EL (cell line): ENCODE results near the gene ZNF316.
"Not testable (repeated sequence)": the region's sequence is repeated elsewhere in the genome, so short reads cannot be mapped to it uniquely, and the experiment has no call there.

Source experiments
- DNase-seq: peaks from one replicate; pipeline ENCODE4 v3.0.0-alpha.2; 2016

ZNF316 gene

DNA sequence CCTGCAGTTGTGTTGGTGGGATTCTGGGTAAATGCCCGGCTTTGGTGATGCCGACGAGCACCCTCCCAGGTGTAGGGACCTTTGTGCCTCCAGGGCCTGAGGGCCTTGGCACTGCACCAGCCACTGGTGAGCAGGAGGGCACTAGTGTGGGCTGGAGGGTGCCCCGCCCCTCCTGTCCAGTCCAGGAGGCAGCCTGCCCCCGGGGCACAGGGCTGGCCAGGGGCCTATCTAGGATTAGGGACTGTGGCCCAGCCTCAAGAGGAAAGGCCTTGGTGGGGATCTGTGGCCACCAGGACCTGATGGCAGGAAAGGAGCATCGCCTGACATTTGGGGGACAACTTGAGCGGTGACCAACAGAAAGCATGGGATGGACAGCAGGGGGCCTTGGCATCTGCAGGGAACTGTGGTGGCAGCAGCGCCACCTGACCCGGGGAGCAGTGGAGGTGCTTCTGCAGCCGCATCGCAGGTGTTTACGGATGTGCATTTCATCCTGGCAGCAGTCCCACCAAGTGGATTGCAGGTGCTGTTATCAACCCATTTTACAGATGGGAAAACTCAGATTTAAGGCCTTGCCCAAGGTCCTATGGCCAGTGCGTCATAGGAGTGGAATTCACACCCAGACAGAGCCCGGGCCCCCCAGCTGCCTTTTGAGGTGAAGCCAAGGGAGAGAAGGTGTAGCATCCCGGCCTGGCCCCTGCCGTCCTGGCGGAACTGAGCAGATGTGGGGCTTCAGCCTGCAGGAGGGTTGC is 11.1 kb downstream of the ZNF316 start:
- no peak for DNase-seq

DNA sequence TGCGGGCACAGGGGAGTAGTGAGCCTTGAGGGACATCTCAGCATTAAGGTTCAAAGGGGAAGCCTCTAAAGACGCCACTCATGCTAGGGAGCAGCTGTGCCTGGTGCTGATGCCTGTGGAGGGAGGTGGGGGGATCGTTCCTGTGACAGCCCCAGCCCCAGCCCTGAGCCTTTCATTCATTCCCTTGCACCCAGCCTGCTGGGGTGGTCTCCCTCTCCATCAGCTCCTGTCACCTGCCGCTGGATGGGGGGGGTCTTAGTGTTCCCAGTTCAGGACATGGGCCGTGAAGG is 11.6 kb downstream of the ZNF316 start:
- DNase-seq, result no peak

DNA sequence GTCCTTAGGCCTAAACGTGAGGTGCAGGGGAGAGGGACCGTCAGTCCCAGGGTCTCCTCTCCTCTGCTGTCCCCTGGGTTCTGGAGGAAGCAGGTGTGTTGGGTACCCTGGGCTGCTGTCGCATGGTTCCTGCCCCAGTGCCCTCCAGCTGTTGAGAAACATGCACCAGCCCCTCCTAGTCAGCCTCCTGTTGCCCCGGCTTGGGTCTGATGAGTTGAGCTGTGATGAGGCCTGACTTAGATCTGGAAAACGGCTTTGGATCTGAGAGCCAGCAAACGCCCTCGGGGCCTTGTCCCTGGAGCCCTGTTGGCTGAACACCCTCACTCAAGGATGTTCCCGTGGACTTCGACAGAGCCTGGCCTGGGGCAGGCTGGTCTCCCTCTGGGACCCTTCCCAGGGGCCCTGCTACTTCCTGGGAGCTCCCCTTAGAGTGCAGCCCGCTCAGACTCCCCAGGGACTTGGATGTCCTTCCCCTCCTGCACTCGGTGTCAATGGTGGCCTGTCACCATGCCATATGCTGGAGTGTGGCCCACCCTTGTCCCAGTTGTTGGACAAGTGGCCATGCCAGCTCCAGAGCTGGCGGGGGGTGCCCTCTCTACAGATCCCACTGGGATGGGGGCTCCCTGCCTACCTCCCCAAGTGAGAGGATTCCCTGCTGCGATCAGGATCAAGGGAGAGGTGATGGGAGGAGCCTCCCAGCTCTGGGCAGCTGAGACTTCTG is 12.3 kb downstream of the ZNF316 start:
- DNase-seq, result no peak

DNA sequence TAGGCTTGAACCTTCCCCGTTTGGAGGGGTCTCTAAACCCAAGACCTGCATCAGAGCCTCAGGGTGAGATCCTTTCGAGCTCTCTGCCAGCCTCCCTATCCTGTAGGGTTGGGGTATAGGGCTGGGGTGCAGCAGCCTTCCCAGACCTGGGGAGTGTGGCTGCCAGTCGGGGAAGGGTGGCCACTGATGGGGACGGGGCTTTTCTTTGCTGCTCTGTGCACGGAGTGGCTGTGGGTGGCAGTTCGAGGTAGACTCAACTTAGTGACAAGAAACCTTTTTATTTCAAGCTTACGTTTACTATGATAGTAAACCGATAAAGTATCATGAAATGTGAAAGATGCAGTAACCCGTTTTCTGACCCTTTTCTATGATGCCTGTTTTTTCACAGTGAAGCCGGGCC is 13.0 kb downstream of the ZNF316 start:
- no peak for DNase-seq

DNA sequence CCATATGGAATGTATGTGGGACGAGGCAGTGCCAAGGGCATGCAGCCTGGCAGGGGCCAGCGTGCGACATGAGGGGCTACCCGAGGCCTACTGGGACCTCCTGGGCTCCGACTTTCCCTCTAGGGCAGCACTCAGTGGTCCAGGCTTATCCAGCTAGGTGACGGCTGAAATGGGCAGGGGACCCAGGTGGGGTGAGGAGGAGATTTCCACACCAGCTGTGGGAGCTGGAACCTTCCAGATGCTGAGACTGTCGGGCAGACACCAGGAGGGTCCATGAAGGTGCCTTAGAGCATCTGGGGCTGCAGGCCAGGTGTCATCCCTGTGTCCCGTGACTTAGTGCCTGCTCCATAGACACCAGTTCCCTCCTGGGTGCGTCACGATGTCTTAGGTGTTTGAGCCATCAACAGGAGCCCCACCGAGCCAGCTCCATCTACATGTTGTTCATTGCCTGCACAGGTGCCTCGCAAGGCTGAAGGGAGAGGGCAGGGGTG is 13.4 kb downstream of the ZNF316 start:
- DNase-seq, result no peak

DNA sequence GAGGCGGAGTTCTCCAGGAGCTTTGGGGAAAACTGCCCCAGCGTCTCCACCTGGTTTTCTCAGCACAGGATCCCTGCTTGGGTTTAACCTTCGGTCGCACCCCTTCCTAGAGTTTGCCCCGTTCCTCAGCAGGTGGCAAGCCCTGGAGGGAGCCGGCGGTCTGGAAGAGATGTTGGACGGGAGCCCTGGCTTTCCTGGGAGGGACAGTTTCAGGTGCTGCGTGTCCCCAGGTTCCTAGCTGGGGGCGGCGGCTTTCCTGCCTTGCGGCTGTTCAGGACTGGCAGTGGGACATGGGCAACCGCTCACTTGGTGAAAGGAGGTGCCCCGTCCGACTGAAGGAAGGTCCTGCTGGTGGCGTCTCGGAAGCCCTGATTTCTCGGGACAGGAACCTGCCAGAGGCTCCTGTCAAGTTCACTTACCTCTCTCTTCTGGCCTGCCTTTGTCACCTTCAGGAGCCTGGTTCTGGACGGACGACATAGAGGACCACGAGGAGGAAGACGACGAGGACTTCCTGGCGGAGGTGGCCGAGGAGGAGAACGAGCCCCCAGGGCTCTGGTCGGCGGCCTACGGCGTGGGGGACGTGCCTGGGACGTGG is 14.8 kb downstream of the ZNF316 start:
- no peak for DNase-seq

DNA sequence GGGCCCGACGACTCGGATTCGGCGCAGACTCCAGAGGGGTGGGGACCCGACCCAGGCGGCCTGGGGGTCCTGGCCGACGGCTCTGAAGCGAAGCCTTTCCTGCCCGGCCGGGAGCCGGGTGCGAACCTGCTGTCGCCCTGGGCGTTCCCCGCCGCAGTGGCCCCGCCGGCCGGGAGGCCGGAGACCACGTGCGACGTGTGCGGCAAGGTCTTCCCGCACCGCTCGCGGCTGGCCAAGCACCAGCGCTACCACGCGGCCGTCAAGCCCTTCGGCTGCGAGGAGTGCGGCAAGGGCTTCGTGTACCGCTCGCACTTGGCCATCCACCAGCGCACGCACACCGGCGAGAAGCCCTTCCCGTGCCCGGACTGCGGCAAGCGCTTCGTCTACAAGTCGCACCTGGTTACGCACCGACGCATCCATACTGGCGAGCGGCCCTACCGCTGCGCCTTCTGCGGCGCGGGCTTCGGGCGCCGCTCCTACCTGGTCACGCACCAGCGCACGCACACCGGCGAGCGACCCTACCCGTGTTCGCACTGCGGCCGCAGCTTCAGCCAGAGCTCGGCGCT is 15.4 kb downstream of the ZNF316 start:
- no peak for DNase-seq

DNA sequence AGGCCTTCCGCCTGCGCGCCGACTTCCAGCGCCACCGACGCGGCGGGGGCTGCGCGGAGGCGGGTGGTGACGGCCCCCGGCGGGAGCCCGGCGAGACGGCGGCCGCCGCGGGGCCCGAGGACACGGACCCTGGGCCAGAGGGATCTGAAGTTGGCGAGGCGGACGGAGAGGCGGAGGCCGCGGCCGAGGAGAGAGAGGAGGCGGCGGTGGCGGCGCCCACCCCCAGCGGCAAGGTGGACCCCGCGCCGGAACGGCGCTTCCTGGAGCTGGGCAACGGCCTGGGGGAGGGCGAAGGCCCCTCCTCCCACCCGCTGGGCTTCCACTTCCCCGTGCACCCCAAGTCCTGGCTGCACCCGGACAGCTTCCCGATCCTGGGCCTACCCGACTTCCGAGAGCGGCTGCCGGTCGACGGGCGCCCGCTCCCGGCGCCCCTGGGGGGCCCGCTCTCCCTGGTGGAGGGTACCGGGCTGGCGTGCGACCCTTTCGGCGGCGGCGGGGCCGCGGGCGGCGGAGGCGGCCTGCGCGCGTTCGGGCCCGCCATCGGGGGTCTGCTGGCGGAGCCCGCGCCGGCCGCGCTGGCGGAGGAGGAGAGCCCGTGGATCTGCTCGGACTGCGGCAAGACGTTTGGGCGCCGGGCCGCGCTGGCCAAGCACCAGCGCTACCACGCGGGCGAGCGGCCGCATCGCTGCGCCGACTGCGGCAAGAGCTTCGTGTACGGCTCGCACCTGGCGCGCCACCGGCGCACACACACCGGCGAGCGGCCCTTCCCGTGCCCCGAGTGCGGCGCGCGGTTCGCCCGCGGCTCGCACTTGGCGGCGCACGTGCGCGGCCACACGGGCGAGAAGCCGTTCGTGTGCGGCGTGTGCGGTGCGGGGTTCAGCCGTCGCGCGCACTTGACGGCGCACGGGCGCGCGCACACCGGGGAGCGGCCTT is 16.2 kb downstream of the ZNF316 start:
- no peak for DNase-seq

DNA sequence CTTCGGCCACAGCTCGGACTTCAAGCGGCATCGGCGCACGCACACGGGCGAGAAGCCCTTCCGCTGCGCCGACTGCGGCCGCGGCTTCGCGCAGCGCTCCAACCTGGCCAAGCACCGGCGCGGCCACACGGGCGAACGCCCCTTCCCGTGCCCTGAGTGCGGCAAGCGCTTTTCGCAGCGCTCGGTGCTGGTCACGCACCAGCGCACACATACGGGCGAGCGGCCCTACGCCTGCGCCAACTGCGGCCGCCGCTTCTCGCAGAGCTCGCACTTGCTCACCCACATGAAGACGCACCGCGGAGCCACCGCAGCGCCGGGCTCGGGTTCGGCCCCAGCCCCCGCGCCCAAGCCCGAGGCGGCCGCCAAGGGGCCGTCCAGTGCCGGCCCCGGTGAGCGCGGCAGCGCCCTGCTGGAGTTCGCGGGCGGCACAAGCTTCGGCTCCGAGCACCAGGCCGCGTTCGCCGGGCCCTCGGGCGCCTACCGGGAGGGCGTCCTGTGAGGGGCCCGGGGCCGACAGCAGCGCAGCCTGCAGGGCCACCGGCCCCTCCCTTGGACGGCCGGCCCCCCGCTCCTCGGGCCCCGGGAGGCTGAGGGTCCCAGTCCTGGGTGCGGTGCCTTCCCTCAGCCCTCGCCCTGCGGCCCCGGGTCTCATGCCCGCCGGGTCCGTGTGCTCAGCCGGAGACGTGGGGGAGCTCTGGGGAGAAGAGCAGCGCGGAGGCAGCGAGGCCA is 17.2 kb downstream of the ZNF316 start:
- DNase-seq, result no peak

DNA sequence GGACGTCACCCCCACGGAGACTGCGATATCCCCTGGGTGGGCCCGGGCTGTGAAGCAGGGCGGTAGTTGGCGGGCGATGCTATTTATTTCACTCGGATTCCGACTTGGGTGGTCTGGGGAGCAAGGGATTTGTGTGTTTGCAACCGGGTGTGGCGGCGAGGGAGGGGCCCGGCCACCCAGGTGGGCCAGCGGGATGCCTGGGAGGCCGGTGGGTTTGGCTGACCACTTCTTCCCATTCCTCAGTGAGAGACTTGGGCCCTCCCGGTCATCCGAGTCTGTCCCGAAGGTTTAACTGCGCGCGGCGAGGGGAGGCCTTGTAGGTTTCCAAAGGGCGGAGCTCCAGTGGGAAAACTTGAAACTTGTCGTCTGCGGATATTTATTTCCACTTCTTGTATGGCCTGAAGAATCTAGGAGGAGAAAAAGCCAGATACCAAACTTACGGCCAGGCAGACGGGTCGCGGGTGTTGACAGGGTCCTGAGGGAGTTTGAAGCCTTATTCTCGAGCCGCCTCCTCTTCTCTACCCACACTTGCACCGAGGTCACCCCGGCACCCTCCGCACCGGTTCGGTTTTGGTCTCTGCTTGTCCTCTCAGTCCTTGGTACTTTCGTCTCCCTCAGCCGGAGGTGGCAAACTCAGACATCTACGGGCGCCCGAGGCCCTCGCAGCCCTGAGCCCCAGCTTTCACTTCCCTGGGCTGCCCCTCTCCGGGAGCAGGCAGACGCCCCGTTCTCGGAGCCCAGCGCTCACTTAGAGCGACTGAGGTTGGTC is 17.9 kb downstream of the ZNF316 start:
- no peak for DNase-seq

DNA sequence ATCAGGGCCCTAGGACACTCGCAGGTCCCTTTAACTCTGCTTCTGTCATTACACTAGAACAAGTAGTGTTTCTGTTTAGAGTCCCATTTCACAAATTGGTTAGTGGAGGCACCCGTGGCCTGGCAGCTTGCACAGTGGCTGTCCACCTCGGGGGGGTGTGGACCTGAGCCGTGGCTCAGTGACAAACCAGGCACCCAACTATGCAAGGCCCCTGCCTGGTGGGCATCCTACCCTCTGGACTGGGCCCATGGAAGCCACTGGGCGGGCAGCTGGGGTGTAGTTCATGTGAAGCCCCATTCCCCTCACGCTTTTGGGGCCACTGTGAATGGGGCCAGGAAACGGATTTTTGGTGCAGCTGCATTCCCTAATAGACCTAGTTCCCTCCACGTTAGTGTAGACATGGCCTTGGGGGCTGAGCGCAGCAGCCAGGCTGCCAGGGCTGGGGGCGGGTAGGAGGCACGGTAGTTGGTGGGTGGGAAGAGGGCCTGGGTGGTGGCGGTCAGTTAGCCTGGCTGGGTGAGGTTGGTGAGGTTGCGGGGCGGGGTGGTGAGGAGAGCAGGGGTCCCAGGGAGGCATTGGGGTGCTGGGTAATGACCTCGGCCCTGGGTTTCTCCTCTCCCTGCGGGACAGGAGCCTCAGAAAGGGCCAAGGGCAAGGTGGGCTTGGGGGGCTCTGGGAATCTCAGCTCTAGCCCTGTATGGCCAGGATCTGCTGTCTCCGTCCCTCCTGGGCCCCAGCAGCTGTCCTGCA is 18.7 kb downstream of the ZNF316 start:
- DNase-seq, result no peak

DNA sequence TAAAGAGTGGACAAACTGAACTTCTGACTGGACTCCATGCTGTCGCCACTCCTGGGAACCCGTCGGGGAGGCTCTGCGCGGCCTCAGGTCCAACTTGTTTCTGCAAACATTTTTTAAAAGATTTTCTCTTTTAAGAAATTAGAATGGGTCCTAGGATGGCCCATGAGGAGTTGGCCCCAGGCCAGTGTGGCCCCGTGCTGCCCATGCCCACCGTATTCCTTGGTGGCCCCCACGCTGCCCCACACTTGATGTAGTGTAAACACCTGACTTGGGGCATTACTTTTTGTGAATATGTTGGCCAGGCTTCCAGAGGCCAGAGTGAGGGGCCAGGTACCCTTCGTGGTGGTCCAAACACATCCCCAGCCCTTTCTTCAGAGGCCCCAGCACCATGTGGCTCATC is 19.3 kb downstream of the ZNF316 start:
- DNase-seq, result no peak

DNA sequence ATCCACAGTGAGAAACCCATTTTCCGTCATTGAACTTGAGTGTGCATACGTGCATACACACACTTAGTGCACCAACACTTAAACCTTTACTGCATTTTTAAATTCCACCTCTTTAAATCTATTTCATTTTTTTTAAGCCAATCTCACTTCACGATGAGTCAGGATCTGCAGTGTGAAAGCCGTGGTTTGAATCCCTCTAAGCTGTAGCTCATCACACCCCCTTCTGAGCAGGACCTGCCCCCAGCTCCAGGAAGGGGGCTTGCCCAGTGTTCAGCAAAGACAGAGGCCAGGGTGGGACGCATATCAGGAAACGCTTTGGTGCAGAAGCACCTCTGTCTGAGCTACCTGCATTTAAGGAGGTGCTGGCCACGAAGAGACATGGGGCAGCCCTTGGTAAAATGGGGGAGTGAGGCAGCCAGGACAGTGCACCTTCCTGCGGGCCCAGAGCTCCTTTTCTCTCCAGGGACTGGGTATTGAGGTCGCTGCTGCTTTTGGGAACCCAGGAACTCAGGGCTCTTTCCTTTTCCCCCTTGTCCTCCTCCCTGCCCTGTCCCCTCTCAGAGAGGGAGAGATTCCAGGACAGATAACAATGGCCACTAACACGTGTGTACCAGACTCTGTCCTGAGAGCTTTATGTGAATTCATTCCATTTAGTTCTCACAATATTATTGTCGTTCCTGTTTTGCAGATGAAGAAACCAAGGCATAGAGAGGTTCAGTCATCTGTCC is 21.7 kb downstream of the ZNF316 start:
- no peak for DNase-seq

DNA sequence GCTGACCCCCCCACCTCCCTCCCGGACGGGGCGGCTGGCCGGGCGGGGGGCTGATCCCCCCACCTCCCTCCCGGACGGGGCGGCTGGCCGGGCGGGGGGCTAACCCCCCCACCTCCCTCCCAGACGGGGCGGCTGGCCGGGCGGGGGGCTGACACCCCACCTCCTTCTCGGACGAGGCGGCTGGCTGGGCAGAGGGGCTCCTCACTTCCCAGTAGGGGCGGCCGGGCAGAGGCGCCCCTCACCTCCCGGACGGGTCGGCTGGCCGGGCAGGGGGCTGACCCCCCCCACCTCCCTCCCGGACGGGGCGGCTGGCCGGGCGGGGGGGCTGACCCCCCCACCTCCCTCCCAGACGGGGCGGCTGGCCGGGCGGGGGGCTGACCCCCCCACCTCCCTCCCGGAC is 33.7 kb downstream of the ZNF316 start:
- not testable (repeated sequence) for DNase-seq

DNA sequence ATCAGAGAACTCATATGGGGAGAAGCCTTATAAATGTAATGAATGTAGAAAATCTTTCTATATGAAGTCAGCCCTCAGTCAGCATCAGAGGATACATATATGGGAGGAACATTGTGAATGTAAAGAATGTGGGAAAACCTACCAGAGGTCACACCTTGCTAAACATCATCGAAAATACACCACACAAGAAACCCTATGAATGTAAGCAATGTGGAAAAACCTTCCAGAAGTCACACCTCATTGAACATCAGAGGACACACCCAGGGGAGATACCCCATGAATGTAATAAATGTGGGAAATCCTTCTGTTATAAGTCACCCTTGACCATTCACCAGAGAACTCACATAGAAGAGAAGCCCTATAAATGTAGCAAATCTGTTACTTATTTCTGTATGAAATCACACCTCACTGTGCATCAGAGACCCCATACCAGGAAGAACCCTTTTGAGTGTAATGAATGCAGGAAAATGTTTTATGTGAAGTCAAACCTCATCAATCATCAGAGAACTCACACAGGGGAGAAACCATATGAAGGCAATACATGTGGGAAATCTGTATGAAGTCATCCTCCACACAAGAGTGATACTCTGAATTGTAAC is 38.8 kb downstream of the ZNF316 start:
- no peak for DNase-seq

DNA sequence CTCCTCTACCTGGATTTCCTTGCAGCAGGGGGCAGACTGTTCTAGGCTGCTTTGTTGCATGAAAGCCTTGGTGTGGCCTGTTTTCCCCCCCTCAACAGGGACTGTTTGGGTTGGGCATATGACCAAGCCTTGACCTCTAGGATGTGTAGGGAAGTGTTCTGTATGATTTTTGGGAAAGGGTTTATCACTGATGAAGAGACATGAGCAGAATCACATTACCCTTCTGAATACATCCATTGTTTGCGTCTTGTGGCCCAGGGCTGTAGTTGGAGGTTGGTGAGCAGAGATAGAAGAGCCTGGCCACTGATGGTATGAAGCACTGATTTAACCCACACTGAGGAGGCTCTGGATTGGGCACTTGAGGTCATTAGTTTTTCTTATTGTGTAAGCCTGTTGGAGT is 43.0 kb downstream of the ZNF316 start:
- DNase-seq, result no peak

DNA sequence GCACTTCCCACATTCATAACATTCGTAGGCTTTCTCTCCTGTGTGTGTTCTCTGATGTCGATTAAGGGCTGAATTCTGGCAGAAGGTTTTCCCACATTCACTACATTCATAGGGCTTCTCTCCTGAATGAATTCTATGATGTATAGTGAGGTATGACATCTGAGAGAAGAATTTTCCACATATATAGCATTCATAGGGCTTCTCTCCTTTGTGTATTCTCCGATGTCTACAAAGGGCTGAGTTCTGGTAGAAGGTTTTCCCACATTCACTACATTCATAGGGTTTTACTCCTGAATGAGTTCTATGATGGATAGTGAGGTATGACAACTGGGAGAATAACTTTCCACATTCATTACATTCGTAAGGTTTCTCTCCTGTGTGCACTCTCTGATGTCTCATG is 54.0 kb downstream of the ZNF316 start:
- DNase-seq, result no peak

DNA sequence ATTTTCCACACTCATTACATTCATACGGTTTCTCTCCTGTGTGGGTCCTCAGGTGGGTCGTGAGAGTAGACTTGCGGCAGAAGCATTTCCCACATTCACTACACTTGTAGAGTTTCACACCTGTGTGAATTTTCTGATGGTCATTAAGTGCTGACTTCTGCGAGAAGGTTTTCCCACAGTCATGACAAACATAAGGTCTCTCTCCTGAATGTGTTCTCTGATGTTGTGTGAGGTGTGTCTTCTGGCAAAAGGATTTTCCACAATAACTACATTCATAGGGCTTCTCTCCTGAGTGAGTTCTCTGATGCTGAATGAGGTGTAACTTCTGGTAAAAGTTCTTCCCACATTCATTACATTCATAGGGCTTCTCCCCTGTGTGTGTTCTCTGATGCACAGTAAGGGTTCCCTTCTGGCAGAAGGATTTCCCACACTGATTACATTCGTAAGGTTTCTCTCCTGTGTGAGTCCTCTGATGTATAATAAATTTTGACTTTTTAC is 54.5 kb downstream of the ZNF316 start:
- DNase-seq, result no peak

DNA sequence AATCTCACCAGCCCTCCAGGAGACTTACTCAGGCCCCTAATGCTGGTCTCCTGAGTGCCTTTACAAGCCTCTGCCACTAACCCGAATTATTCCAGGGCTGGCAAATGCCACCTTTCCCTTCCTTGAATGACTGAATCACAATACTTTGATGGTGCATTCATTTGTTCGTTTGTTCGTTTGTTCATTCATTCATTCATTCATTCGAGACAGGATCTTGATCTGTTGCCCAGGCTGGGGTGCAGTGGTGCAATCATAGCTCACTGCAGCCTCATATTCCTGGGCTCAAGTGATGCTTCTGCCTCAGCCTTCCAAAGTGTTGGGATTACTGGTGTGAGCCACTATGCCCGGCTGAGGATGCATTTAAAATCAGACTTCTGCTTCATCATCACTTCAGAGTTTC is 63.7 kb downstream of the ZNF316 start:
- no peak for DNase-seq
